ENCODE data around the gene STEAP1B.

The STEAP1B gene

GRCh38 chr7:22420973-22421635 is 78.9 kb downstream of the STEAP1B start:
- FAIRE-seq, result no peak
- TF ChIP-seq CTCF (IDR thresholded peaks at IDR 0.05; ENCODE audit: insufficient read depth, missing control alignments), result no peak
- no peak for DNase-seq (ENCODE audit: insufficient read length, low spot score)

GRCh38 chr7:22420008-22420407 is 80.0 kb downstream of the STEAP1B start:
- no peak for TF ChIP-seq CTCF (IDR thresholded peaks at IDR 0.05; ENCODE audit: insufficient read depth, missing control alignments)
- no peak for FAIRE-seq

GRCh38 chr7:22419488-22419887 is 80.5 kb downstream of the STEAP1B start:
- FAIRE-seq (no peak), DNase-seq (ENCODE audit: insufficient read length, low spot score) (no peak)
- no peak for TF ChIP-seq CTCF (IDR thresholded peaks at IDR 0.05; ENCODE audit: insufficient read depth, missing control alignments)

More at GRCh38 chr7:22420008-22420407, 80.0 kb downstream of the STEAP1B start:
- DNase-seq (ENCODE audit: insufficient read length, low spot score), result no peak

- no peak for TF ChIP-seq CTCF (IDR thresholded peaks at IDR 0.05; ENCODE audit: insufficient read depth, missing control alignments)
- DNase-seq (ENCODE audit: insufficient read length, low spot score) (no peak), FAIRE-seq (no peak)
Observed at GRCh38 chr7:22418251-22419046, 81.5 kb downstream of the STEAP1B start.

- DNase-seq (ENCODE audit: insufficient read length, low spot score) (no peak), FAIRE-seq (no peak)
- no peak for TF ChIP-seq CTCF (IDR thresholded peaks at IDR 0.05; ENCODE audit: insufficient read depth, missing control alignments)
Observed at GRCh38 chr7:22417841-22418240, 82.1 kb downstream of the STEAP1B start.

- DNase-seq (ENCODE audit: insufficient read length, low spot score) (no peak), FAIRE-seq (no peak)
- no peak for TF ChIP-seq CTCF (IDR thresholded peaks at IDR 0.05; ENCODE audit: insufficient read depth, missing control alignments)
Observed at GRCh38 chr7:22417349-22417748, 82.6 kb downstream of the STEAP1B start.

- DNase-seq (ENCODE audit: insufficient read length, low spot score), result no peak
- TF ChIP-seq CTCF (IDR thresholded peaks at IDR 0.05; ENCODE audit: insufficient read depth, missing control alignments), result no peak
- FAIRE-seq, result no peak
Observed at GRCh38 chr7:22414424-22414823, 85.6 kb downstream of the STEAP1B start.
